Astrocyte of the spinal cord (primary cell): ENCODE measurements around the gene RIBC2.

Experiments used
- DNase-seq: peaks from one replicate; pipeline ENCODE4 v3.0.0; 2011; ENCODE audit warnings: low read depth, low spot score
- H3K4me3 ChIP-seq: 2 replicates; pipeline ENCODE4 v1.5.1; 2011; ENCODE audit warnings: low read depth, mild to moderate bottlenecking, low read length, moderate library complexity
- in situ Hi-C: cut with HindIII; loops from 2 replicates; pipeline ENCODE4 v1.10.0; 2017; ENCODE audit warnings: low sequenced_read_pairs
- TF ChIP-seq, protein P1 (sequence below): IDR thresholded peaks from 2 replicates; pipeline ENCODE4 v1.5.1; 2012; ENCODE audit warnings: low read depth, mild to moderate bottlenecking, low read length, inconsistent platforms

Gene RIBC2

DNA sequence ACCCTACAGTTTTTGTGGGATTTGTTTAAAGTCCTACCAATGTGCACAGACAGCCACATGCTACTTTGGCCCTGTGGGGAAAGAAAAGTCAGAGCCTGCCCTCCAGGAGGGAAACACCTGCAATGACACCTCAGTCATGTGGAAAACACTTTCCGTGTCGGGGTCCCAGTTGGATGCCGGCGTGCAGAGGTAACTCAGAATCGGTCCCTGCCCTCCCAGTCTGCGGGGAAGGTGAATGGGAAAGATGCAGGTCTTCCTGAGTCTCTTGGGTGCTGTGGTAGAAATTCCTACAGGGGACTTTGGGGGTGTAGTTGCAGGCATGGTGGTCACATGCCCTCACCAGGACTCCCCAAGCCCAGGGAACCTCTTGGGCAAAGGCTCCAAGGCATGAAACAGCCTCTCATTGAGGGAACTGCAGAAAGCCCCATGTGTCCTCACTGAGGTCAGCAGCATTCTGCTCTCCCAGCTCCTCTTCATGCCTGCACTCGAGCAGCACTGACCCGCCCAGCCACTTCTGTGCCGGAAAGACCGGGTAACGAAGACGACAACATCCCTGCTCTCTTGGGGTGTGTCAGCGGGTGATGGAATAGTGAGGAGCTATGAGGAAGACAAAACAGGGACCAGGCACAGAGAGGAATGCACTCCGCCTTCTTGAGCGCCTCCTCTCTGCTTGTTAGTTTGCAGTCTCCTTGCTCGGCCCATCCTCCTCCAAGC lies 4.7 kb downstream of the RIBC2 start:
- no peak overlapping the region for H3K4me3 ChIP-seq
- in situ Hi-C loops, result no loop called here
- TF ChIP-seq, protein P1, sequence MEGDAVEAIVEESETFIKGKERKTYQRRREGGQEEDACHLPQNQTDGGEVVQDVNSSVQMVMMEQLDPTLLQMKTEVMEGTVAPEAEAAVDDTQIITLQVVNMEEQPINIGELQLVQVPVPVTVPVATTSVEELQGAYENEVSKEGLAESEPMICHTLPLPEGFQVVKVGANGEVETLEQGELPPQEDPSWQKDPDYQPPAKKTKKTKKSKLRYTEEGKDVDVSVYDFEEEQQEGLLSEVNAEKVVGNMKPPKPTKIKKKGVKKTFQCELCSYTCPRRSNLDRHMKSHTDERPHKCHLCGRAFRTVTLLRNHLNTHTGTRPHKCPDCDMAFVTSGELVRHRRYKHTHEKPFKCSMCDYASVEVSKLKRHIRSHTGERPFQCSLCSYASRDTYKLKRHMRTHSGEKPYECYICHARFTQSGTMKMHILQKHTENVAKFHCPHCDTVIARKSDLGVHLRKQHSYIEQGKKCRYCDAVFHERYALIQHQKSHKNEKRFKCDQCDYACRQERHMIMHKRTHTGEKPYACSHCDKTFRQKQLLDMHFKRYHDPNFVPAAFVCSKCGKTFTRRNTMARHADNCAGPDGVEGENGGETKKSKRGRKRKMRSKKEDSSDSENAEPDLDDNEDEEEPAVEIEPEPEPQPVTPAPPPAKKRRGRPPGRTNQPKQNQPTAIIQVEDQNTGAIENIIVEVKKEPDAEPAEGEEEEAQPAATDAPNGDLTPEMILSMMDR, result no peak
- no peak for DNase-seq

DNA sequence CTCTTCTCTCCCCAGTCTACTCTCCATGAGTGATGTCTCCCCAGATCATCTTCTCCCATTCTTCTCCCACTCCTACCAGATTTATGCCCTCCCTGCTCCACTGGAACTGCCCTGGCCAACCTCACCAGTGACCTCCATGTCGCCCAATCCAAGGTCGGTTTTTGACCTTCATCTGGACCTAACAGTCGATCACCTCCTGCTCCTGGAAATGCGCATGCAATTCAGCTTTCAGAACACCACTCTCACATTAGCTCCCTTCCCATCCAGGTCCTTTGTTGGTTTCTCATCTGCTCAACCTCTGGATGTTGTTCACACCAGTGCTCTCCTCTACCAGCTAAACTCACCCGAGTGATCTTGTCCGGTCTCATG lies 5.3 kb downstream of the RIBC2 start:
- TF ChIP-seq, protein P1, result no peak
- in situ Hi-C loops, result no loop called here
- no peak for DNase-seq
- no peak overlapping the region for H3K4me3 ChIP-seq

DNA sequence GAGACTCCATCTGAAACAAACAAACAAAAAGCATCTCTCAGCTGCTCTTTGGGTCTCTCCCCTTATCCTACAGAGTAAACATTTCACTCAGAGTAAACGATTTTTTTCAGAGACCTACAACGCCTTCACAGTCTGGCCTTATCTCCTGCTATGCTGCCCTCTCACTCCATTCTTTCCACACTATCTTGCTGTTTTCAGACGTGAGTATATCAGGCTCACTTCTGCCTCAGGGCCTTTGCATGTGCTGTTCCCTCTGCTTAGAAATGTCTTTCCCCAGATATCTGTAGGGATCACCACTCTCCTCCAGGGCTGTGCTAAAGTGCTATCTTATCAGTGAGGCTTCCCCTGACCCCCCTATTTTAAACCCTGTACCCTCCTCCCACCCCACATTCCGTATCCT lies 6.5 kb downstream of the RIBC2 start:
- TF ChIP-seq, protein P1, result no peak
- in situ Hi-C loops, result no loop called here
- no peak for DNase-seq
- no peak overlapping the region for H3K4me3 ChIP-seq

DNA sequence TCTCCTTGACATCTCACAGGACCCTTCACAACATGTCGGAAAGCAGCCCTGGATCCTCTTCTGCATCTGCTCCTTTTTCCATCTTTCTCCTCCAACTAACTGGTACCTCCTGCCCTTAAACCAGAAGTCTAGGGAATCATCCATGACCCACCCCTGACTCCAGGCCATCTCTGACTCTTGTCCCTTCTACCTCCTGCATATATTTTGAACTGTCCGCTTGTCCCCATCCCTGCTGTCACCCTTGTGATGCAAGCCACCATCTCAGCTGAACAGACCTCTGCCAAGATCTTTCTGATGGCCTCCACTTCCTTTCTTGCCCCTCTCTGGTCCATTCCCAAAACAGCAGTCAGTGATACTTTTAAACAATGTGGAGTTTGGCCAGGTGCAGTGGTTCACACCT lies 7.0 kb downstream of the RIBC2 start:
- no peak overlapping the region for H3K4me3 ChIP-seq
- TF ChIP-seq, protein P1, result no peak
- in situ Hi-C loops, result no loop called here
- DNase-seq, result no peak

DNA sequence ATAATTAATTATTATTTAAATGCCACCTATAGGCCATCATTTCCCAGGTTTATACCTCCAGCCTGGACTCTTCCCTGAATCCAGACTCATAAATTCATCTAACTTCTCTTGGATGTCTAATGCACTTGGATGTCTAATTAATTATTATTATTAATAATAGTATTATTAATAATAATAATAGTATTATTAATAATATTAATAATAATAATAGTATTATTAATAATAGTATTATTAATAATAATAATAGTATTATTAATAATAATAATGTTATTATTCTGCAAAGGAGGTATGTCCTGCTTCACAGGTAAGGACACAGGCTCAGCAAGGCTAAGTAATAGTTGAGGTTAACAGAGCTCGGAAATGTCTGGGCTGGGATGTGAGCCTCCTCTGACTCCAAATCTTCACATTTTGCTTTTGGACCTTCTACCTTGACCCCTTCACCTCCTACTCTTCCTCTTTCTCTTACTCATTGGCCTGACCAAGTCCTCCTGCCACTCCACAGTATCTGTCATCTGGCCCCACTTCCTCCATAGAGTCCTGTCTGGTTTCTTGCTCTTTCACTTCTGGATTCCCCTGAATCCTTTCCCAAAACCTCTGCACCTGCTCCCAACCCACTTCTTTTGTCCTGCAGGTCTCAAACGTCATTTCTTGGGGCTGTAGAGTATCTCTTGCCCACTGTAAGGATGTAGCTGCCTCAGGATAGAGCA lies 8.0 kb downstream of the RIBC2 start:
- in situ Hi-C loops, result no loop called here
- no peak for DNase-seq
- TF ChIP-seq, protein P1, result no peak
- no peak overlapping the region for H3K4me3 ChIP-seq

DNA sequence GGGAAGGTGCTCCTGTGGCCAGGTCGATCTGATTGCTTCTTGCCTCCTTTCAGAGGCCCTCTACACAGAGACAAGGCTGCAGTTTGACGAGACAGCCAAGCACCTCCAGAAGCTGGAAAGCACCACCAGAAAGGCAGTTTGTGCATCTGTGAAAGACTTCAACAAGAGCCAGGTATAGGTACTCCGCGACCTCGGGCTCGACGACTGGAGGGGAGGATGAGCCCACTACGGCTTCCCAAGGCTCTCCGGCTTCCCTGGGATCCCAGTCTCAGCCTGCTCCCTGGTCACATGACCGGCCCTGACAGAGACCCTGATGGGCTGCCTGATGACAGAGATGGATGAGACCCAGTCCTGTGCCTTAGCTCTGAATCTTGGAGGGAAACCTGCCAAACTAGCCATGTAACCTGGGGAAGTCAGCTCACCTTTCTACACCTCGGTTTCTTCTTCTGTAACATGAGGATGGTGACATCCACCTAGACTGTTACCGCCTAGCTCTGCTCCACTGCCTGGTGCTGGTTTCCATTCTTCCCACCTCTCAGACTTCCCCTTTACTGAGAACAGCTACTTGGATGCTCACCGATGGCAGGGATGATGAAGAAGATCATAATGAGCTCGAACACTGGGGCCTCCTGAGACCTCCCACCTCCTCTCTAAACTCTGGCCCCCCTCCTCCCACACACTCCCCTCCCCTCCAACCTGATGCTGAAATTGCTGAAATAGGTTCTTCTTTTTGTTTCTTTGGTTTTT lies 8.9 kb downstream of the RIBC2 start:
- H3K4me3 ChIP-seq, result no peak overlapping the region
- in situ Hi-C loops, result no loop called here
- TF ChIP-seq, protein P1, result no peak
- DNase-seq, result no peak
